Neural crest cell (in vitro differentiated cells): ENCODE measurements around the gene MED9. TPM values are rescaled to one million over a fixed set of nuclear protein-coding genes. Genes with fewer than 3 reads are reported as not detected.

Experiments
- DNase-seq: peaks from one replicate; pipeline ENCODE4 v3.0.0; 2021; ENCODE audit warnings: low read depth, mixed read lengths, low spot score
- H3K27ac Mint-ChIP-seq: one replicate; pipeline ENCODE4 v1.8.0; 2021; ENCODE audit warnings: mild to moderate bottlenecking, mixed read lengths; ENCODE audit not compliant: unreplicated experiment
- H3K27me3 Mint-ChIP-seq: 2 replicates; pipeline ENCODE4 v1.8.0; 2021; ENCODE audit warnings: low read depth, mild to moderate bottlenecking, mixed read lengths
- H3K36me3 Mint-ChIP-seq: 2 replicates; pipeline ENCODE4 v1.8.0; 2021; ENCODE audit warnings: low read depth, mild to moderate bottlenecking, mixed read lengths
- H3K4me1 Mint-ChIP-seq: 2 replicates; pipeline ENCODE4 v1.8.0; 2021; ENCODE audit warnings: mixed read lengths
- H3K4me3 Mint-ChIP-seq: one replicate; pipeline ENCODE4 v1.8.0; 2021; ENCODE audit warnings: mild to moderate bottlenecking, mixed read lengths
- H3K9me3 Mint-ChIP-seq: 2 replicates; pipeline ENCODE4 v1.8.0; 2021; ENCODE audit warnings: mixed read lengths
- total RNA-seq: library from RNA; stranded (reverse); gene quantifications from 2 replicates; pipeline ENCODE4 v1.2.1, GENCODE V29; 2021
- TF ChIP-seq, protein P1 (sequence below): fragments of 200-600 bp; sonication (generic); conservative IDR thresholded peaks from 2 replicates; pipeline ENCODE4 v1.5.0; 2021; ENCODE audit warnings: antibody characterized with exemption, mild to moderate bottlenecking

Gene MED9
- total RNA-seq, 1 donor from 2014 or later, result 20.5 TPM

DNA sequence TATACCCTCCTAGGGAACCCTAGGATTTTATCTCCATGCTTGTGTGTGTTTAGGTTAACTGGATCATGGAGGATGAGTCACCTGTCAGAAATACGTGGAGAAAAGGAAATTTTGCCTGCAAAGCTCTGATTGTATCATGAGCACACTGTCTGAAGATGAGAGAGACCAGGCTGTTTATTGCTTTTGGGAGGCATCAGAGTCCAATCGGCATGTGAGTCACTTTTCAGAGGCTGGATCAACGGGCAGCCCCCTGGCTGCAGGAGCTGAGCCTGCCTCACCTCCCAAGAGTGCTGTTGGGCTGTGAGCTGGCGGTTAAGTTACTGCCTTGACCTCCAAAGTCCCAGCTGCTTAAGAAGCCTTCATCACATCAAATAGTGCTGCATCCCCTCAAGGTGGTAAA is 41.5 kb upstream of the MED9 start:
- H3K27me3 Mint-ChIP-seq, result peaks cover 13% of the 10 kb centered on the region
- no peak overlapping the region for H3K4me3 Mint-ChIP-seq
- no peaks in the 10 kb centered on the region for H3K4me1 Mint-ChIP-seq
- no peak for DNase-seq
- peak overlapping the region; percentile 6 for H3K27ac Mint-ChIP-seq
- TF ChIP-seq, protein P1, sequence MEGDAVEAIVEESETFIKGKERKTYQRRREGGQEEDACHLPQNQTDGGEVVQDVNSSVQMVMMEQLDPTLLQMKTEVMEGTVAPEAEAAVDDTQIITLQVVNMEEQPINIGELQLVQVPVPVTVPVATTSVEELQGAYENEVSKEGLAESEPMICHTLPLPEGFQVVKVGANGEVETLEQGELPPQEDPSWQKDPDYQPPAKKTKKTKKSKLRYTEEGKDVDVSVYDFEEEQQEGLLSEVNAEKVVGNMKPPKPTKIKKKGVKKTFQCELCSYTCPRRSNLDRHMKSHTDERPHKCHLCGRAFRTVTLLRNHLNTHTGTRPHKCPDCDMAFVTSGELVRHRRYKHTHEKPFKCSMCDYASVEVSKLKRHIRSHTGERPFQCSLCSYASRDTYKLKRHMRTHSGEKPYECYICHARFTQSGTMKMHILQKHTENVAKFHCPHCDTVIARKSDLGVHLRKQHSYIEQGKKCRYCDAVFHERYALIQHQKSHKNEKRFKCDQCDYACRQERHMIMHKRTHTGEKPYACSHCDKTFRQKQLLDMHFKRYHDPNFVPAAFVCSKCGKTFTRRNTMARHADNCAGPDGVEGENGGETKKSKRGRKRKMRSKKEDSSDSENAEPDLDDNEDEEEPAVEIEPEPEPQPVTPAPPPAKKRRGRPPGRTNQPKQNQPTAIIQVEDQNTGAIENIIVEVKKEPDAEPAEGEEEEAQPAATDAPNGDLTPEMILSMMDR, result peak; percentile 13
- H3K36me3 Mint-ChIP-seq, result no peaks in the 10 kb centered on the region
- no peaks in the 10 kb centered on the region for H3K9me3 Mint-ChIP-seq

DNA sequence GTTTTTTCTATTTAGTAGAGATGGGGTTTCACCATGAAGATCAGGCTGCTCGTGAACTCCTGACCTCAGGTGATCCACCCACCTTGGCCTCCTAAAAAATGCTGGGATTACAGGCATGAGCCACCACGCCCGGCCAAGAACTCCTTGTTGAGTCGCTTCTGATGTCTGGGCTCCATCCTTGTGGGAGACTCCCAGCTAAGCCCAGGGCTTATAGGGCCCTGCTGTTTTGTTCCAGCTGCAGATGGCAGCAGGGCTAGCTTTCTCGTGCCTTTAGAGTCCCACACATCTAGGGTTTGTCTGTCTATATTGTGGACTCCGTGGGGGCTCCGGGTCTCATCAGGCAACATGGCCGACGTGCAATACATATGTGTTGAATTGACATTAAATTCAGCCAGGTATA is 39.3 kb upstream of the MED9 start:
- TF ChIP-seq, protein P1, result no peak
- no peak overlapping the region for H3K4me3 Mint-ChIP-seq
- H3K27ac Mint-ChIP-seq, result no peak overlapping the region
- no peaks in the 10 kb centered on the region for H3K36me3 Mint-ChIP-seq
- peaks cover 4% of the 10 kb centered on the region for H3K4me1 Mint-ChIP-seq
- peaks cover 9% of the 10 kb centered on the region for H3K27me3 Mint-ChIP-seq
- H3K9me3 Mint-ChIP-seq, result peaks cover 2% of the 10 kb centered on the region
- no peak for DNase-seq

DNA sequence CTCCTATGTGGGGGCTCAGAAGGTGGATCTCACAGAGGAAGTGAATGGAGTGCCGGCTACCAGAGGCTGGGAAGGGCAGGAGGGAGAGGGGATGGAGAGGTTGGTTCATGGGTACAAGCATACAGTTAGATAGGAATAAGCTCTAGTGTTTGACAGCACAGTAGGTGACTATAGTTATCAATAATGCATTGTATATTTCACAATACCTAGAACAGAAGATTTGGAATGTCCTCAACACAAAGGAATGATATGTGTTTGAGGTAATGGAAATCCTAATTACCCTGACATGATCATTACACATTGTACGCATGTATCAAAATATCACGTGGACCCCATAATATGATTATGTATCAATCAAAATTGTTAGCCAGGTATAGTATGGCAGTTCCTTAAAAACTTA is 38.9 kb upstream of the MED9 start:
- no peaks in the 10 kb centered on the region for H3K36me3 Mint-ChIP-seq
- TF ChIP-seq, protein P1, result no peak
- H3K27me3 Mint-ChIP-seq, result peaks cover 6% of the 10 kb centered on the region
- H3K4me1 Mint-ChIP-seq, result peaks cover 4% of the 10 kb centered on the region
- H3K27ac Mint-ChIP-seq, result no peak overlapping the region
- no peak overlapping the region for H3K4me3 Mint-ChIP-seq
- DNase-seq, result no peak
- peaks cover 2% of the 10 kb centered on the region for H3K9me3 Mint-ChIP-seq

DNA sequence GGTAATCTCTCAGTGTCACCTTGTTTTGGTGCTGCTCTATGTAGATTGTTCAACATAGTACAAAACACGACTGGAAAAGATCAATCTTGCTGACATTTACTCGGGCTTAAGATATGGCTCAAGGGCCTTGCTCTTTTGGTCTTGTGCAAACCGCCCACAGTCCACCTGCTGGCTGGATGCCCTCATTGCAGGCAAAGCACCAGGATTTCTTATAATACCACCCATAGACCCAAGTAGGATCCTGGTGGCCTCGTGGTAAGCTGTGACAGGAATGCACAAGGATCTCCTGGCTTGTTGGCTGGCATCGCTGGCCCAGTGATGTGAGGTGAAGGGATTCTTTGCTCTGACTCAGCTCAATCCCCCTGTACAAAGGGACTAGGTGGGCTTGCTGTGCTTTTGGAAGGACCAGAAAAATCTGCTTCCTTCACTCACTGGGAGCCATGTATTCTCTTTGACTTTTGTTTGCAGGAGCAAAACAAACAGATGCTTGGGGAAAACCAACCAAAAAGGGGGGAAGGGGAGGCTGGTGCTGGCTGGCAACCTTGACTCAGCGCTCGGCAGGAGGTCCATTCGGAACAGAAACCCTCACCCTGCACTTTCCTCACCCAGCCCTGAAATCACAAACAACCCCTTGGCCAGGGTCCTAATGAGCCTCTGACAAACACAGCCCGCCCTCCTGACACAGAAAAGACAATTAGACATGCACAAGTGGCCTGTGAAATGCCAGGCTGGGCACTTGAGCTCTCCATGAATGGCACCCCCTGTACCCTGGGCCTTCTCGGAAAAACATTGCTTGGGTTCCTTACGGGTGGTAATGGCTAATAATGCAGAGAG is 36.6 kb upstream of the MED9 start:
- peaks cover 4% of the 10 kb centered on the region for H3K4me1 Mint-ChIP-seq

DNA sequence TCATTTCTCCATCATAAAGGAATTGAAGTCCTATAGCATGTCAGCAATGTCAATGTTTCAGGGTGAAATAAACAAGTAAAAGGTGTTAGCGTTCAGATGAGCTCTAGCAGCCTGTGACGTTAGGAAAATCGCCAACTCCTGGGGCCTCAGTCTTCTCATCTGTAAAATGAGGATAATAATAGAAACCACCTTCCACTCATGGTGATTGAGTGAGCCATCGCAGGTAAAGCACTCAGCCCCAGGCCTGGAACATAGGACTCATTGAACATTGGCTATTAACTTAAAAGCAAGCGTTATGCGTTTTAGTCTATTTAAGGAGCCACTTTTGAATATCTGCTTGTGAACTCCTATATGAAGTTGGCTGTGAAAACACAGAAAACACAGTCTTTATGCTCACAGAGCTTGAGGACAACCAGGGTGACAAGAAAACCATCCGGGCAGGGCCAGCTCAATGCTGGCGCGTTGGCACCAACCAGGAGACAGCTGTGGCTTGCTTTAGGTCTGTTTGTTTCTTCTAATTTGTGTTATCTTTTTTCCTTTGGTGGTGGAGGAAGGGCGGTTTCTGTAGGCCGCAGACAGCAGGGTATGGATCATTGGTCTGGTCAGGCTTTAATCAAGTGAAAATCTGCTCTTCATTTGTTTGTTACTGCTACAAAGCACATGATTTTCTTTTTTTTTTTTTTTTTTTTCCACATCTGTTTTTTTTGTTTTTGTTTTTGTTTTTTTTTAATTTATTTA is 35.7 kb upstream of the MED9 start:
- Mint-ChIP-seq H3K4me3 (no peak overlapping the region), H3K27me3 (peaks cover 4% of the 10 kb centered on the region), H3K36me3 (peaks cover 3% of the 10 kb centered on the region), H3K4me1 (peaks cover 7% of the 10 kb centered on the region), H3K27ac (peak overlapping the region; percentile 67), H3K9me3 (peaks cover 5% of the 10 kb centered on the region)
- DNase-seq, result no peak
- TF ChIP-seq, protein P1, result no peak

More for the DNA sequence above, 36.6 kb upstream of the MED9 start:
- Mint-ChIP-seq H3K4me3 (no peak overlapping the region), H3K27ac (no peak overlapping the region), H3K27me3 (peaks cover under 1% of the 10 kb centered on the region), H3K36me3 (peaks cover 3% of the 10 kb centered on the region), H3K9me3 (peaks cover 5% of the 10 kb centered on the region)
- DNase-seq, result peak; percentile 60
- TF ChIP-seq, protein P1, result peak; percentile 61
